M059J (cell line): ENCODE data around the gene PAEP. TPM values are rescaled to one million over a fixed set of nuclear protein-coding genes. Genes with fewer than 3 reads are reported as not detected.

ENCODE experiments used
- DNase-seq: peaks from one replicate; pipeline ENCODE4 v3.0.0-alpha.2; 2012; ENCODE audit warnings: low read depth
- total RNA-seq: library from RNA; depleted of rRNA; stranded (reverse); fragments of >200 nt; shearing (Covaris generic); gene quantifications from 2 replicates; pipeline ENCODE4 v1.2.3, GENCODE V29; 2014

PAEP gene
- total RNA-seq, 1 experiment from 2014 or later, result not detected

DNA sequence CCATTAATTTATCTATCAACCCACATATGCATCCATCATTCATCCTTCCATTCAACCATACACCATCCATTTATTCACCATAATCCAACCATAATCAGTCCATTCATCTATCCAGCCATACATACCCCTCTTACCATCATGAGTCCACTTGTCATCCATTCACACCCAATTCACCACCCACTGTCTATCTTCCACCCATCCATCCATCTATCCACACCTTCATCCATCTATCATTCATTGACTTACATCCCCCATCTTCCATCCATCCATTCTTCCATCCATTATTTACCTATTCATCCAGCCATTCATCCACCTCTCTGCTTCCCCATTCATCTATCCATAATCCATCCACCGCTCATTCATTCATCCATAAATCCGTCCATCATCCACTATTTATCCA lies 17.8 kb downstream of the PAEP start:
- DNase-seq, result no peak

DNA sequence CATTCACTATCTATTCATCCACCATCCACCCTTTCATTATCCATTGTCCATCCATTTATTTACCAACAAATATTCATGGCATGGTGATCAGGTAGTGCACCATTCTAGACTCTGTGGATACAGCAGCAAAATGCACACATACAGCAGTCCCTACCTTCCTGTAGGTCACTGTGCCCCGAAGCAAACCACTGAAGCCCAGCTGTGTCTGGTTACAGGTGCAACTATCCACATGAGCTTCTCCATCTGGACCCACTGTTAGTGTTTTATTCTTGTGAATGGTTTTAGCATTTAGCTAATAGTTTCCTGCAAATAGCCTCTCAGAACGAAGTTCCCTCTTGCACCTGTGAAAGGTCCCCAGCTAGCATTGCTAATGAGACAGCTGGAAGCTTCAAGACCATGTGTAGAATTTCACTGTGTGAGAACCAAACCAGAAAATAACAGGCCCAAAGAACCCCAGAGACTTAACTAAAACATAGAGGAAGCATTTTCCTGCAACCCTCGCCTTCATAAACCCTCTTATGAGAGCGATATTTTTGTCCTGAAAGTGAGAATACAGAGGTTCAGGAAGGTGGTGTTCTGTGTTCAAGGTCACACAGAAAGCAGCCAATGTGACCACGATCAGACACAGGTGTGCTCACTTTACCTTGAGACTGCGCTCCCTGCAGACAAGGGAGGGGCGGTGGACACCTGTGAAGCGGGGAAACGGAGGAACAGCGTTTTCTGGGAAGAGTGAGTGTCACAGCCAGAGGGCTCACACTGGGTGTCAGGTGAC lies 18.5 kb downstream of the PAEP start:
- DNase-seq, result no peak

DNA sequence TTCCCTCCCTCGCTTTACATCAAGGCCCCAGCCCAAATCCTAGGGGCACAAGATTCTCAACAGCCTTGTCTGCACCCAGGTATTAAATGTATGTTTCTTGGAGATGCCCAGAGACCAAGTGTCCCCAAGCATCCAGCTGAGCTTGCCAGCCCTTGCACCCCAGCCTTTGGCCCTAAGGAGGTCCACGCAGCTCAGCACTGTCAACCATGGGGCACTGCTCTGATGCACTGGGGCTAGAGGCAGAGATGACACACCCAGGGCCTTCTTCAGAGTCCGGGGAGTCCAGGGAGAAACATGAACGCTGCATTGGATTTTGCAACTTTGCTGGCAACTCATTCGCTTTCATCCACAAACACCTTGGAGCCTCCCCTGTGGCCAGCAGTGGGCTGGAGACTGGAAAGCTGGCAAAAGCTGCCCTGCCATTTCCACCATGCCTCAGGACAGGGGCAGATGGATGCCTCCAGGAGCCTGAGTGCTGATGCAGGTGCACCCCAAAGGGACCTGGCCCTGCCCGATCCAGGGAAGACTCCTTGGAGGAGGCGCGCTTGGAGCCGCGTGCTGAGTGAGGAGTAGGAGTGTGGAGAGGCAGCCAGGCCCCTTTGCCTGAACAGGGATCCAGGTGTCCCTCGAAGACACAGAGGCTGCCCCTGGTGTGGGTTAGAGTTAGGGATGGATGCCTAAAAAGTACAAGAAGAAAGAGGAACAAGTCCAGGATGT lies 19.3 kb downstream of the PAEP start:
- DNase-seq, result no peak

DNA sequence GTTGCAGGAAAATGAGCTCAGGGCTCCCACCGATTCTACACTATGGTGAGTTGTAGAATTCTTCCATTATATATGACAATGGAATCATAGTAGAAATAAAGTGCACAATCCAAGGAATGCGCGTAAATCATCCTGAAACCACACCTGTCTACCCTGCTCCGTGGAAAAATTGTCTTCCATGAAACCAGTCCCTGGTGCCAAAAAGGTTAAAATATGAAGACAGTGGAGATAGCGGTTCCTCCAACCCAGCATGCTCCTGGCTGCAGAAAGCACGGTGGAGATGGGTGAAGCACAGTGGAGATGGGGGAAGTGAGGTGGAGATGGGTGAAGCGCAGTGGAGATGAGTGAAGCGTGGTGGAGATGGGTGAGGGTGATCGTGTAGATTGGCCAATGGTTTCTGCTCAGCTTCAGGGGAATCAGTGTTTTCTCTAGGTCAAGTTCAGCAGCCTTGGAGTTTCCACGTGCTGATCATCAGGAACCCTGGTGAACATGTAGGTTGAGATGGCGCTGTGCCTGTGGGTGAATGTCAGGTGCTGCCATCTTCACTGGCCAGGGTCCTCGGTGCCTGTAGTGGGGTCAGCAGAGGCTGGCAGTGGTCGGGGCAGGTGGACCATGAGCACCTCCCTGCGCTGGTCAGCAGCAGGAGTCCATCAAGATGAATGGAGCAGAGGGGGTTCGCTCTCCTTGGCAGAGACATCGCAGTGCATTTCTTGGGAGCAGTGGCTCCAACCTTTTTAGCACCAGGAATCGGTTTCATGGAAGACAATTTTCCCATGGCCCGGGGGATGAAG lies 20.3 kb downstream of the PAEP start:
- DNase-seq, result no peak

DNA sequence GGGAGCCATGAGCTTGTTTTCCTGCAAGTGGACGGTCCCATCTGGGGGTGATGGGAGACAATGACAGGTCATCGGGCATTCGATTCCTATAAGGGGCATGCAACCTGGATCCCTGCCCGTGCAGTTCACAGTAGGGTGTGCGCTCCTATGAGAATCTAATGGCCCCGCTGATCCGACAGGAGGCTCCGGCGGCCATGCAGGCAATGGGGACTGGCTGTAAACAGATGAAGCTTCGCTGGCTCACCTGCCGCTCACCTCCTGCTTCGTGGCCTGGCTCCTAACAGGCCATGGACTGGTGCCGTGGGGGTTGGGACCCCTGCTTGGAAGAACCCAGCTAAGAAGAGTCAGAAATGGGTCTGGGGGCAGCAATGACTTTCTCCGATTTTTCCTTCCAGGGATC lies 21.0 kb downstream of the PAEP start:
- no peak for DNase-seq

DNA sequence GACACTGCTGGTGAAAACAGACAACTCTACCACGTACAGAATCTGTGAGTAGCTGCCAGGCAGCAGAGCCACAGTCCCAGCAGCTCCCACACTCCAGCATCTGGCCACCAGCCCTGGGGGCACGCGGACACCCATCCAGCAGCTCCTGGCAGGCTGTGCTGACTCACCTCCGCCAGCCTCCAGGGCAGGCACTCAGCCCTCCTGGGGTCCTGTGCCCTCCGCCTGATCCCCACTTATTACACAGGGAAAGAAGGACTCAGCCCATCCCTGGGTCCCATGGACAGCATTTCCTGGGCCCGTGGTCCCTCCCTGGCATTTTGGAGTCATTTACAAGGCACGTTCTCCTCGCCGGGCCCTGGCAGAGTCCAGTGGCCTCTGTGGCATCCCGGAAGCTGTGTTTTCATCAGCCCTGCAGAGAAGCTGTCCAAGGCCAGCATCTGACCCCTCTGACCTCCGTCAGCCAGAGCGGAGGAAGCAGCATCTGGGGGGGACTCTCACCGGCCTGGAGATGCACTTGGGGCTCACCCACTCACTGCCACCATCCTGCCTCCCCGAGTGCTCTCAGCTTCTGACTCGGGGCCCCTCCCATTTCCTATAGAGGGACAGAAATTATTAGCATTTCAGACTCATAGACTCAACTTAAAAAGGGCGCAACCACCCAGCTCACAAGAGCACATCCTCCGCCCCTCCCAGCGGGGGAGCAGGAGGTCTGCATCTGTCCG lies 21.6 kb downstream of the PAEP start:
- peak; percentile 83 for DNase-seq

DNA sequence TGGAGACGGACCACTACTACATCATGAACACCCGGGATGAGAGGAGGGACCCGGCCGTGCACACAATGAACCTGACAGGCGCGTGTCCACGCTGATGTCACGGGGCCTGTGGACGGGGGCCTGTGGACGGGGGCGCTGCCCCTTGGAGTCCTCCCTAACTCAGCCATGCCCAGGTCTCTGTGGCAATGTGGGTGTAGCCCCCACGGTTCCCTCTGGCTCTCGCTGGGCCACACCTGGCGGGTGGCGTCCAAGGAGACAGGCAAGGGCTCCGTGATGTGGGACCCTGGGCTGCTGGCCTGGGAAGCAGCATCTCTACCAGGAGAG lies 22.1 kb downstream of the PAEP start:
- no peak for DNase-seq

DNA sequence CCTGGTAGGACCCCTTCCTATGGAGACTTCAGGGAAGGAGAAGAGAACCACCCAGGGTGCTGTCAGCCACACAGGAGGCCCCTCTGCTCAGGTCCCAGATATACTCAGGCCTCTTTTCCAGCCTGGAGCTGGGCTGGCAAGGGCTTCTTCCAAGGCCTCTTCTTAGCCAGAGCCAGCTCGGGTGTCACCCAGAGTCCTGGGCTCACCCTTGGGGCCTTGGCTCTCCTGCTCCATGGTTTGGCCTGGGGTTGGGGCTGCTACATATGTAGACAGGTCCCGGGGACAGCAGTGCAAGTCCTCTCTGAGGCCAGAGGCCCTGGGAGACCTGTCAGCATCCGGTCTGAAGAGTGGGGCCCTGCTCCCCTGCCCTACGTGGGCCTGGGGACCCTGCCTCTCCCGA lies 22.8 kb downstream of the PAEP start:
- DNase-seq, result no peak

DNA sequence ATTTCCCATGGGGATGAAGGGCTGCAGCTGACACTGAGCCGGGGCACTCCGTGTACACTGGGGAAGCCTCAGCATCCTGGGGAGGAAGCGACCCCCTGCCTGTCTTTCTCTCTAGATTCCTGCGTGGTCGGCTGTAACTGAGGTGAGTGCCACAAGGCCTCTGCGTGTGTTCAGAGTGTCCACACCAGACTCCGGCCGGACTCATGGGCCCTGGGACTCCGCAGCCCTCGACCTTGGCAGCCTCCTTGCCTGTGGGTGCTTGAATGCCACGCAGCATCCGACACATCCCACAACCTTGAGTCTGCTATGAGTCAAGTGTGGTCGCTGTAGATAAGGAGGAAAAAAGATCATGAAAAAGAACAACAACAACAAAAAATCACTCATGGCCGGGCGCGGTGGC lies 23.4 kb downstream of the PAEP start:
- DNase-seq, result peak; percentile 20

DNA sequence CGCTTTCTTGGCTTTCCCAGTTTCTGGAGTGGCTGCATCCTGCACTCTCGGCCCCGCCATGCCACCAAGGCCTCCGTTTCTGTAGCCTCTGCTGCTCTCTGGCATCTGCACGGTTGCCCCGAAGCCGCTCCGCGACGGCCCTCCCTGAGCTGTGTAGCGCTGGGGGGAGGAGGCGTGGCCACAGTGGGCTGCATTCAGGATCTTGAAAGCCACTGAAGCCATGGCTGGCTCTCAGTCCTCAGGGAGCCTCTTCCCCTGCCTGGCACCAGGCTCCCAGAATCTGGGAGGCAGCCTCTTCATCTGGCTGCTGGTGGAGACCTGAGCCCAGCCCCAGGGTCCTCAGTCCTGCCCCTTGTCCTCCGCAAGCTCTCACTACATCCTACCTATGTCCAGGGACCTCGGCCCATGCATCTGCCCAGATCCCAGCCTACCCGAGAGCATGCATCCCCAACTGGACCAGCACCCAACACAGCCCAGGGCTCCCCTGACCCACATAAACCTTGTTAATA lies 25.1 kb downstream of the PAEP start:
- no peak for DNase-seq

DNA sequence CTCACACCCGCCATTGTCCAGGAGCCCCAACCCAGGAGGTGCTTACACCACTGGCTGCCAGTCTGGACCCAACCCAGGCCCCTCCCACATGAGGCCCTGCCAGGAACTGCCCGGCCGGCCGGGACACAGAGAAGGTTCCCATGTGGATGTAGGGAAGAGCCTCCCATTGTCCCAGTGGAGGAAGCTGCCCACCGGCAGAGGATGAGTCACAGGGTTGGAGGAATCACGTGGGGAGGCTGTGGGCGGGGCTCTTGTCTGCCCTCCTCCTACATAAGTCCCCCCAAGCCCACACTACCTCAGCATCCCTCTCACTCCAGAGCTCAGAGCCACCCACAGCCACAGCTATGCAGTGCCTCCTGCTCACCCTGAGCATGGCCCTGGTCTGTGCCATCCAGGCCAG lies 26.1 kb downstream of the PAEP start:
- DNase-seq, result no peak

DNA sequence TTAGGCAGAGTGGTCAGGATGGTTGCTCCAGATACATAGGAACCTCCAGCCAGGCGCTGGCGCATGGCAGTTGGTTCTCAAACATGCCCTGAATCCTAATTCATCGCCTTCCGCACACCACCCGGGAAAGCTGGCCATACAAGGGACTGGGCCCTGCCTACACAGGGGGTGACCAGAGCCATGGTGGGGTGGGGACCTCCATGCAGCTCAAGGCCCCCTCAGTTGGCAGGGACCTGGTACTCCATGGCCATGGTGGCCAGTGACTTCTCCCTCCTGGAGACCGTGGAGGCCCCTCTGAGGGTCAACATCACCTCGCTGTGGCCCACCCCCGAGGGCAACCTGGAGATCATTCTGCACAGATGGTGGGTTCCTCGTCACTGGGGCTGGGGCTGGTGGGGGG lies 26.8 kb downstream of the PAEP start:
- DNase-seq, result no peak

DNA sequence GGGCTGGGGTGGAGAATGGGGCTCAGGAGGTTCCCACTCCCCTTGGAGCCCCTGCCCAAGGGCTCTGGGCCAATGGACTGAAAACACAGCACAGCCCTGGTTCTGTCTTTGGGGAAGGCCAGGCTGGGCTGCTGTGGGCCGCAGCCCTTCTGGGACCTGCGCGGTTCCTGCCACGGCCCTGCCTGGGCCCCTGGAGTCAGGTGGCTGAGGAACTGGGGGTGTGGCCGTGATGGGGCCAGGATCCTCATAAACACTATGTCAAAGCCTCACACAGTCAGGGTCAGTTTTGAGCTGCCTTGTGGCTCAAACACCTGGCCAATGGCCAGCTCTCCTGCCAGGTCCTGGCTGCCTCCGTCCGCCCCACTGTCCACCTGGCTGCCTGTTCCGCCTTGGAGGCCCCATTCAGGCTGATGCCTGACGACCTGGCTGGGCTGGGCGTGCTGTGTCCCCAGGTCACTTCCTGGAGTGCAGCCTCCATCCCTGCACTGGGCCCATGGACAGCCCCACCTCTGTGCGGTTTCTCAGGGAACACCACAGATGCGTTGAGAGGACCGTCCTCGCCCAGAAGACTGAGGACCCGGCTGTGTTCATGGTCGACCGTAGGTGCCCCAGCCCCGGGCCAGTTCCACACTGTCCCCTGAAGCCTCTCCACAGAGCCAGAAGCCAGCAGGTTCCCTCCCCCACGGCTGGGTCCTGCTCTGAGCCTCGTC lies 27.5 kb downstream of the PAEP start:
- no peak for DNase-seq

DNA sequence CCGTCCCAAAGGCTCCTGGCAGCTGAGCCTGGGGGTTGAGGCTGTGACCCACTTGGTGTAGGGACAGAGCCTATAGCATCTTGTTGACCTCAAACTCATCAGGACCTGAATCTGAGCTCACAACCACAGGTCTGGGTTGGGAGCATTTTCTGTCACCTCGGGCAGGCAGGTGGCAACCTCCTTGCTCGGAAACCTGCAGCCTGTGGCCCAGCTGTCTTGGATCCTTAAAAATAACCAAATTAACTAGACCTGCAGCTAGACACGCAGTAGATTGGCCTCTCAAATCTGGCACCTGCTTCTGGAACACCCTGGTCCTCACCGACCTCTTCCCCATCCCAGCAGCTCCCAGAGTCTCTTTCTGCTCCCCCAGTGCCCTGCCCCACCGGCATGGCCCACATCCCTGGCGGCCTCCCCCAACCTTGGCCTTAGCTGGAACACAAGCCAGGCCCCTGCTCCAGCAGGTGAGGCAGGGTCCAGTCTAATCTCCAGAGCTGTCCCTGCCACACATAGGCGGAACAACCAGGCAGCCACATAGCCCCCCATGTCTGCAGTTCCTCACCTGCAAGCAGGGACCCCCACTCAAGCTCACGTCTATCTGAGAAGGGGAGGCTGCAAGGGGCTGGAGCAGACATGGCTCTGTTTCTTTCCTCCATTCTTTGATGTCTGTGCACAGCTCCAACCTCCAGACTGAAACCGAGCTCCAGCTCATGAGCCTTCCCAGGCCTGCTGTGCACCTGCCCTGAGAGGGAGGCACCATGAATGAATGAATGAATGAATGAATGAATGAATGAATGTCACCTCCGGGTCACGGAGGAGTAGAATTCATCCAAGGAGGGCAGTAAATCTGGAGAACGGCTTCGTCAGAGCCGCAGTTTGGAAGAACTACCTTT lies 28.3 kb downstream of the PAEP start:
- DNase-seq, result no peak

DNA sequence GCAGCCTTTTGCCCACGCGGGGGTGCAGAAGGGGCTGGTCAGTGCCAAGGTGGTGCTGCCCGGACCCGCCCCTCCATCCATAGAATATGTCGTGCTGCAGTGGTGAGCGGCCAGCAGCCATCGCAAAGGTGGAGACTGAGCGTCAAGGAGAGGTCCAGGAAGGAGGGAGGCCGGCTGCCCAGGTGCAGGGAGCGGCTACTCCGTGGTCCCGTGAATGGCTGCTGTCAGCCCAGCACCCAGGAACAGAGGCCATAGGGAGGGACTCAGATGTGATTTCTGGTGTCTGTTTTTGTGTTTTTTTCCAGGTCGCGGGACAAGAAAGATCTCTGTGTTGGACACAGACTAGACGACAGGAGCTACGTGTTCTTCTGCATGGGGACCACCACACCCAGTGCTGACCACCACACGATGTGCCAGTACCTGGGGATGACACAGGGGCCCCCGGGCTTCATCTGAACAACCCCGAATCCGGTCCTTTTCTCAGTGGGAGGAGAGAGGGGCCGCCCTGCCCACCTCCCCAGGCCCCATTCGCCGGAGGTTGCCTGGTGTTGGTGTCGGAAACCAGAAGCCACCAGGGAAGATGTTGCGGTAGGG lies 29.0 kb downstream of the PAEP start:
- no peak for DNase-seq

DNA sequence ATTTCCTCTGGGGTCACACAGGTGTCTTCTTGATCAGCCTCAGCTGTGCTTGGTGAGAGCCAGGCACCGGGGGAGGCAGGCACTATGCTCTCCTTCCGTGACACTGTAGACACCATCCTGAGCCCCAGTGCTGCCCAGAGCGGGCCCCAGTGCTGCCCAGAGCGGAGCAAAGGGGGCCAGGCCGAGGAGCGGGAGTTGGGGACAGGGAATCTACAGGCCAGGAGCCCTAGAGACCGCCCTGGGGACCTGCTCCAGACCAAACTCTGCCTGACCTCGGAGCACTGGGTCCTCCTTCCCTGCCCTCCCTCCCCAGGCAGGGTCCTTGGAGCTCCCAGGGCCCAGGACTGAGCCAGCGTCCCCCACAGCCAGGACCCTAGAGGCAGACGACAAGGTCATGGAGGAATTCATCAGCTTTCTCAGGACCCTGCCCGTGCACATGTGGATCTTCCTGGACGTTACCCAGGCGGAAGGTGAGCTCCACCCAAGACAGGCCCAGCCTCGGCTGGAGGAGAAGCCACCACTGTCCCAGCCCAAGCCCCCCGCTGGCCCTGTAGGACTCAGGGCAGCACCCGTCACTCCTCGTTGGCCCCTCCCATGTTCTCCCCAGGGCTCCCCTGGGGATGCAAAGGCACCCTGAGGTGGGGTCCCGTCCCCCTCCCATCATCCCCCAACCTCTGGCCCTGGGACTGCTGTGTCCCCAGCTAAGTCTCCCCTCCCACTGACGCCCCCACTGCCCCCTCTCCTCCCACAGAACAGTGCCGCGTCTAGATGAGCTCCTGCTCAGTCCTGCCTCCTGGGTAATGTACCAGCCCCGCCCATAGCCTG lies 30.2 kb downstream of the PAEP start:
- no peak for DNase-seq

DNA sequence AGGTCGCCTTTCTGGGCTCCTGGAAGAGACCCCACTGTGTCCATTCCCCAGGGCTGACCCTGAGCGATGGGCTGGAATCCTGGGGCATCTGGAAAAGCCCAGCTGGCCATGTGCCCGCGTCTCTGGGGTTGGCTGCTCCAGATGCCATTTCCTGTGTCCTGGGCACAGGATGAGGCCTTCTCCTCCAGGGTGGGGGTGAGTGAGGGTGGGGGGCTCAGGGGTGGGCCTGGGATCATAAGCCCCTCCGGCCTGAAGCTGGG lies 30.7 kb downstream of the PAEP start:
- no peak for DNase-seq

DNA sequence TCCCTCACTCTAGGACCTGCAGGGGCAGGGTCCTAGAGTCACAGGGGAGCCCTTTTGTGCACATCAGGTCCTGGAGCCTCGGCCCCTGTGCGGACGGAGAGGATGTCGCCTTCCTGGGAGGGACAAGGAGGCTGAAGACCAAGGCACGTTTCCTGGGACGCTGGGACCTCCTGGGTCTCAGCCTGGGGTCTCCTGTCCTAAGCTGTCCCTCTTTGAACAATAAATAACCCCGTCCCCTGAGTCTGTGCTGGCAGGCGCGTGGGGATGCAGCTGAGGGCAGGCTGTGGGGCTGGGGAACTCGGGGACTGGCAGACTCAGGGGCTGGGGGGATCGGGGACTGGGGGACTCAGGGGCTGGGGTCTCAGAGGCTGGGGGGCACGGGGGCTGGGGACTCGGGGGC lies 31.1 kb downstream of the PAEP start:
- no peak for DNase-seq

DNA sequence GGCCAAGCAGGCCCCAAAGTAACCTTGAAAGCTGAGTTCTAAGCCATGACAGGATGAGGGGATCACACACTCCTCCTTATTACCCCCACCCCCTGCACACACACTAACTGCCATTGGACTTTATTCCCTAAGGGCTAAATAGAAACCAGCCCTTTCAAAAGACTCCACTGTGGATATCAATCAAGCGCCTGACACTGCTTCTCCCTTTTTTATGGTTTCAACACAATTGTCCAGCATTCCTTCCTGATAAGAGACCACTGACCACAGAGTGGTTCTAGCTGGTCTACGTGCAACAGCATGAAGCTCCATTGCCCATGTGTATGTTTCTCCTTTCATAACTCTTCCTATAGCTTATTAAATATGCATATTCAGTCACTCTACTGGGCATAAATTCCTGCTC lies 34.7 kb downstream of the PAEP start:
- no peak for DNase-seq
